Gastrocnemius medialis (tissue), 4 donors: ENCODE results near the gene NPTX1. TPM values are rescaled to one million over a fixed set of nuclear protein-coding genes. Genes with fewer than 3 reads are reported as not detected.
A peak's percentile ranks its signal among the peaks of the same experiment; 100 is the strongest.

Source experiments
- ATAC-seq, 2 donors: fragments of 150-250 bp; one replicate each; pipeline ENCODE4 v1.9.1; 2016
- DNase-seq, 2 donors: peaks; one replicate each; pipeline ENCODE4 v3.0.0-alpha.2; 2019
- H3K27ac ChIP-seq, 4 donors: fragments of 200-600 bp; sonication (generic); 1 replicate in 1 of 4; 2 replicates in 3 of 4; pipeline ENCODE4 v1.5.1; 2016 to 2018; ENCODE audit warnings: mild to moderate bottlenecking in 2 of 4, moderate library complexity in 1 of 4
- H3K27me3 ChIP-seq, 3 donors: fragments of 200-600 bp; sonication (generic) in 2 of 3; 1 replicate in 1 of 3; 2 replicates in 2 of 3; pipeline versions ENCODE4 v1.5.1 to v1.6.0; 2016 to 2019; ENCODE audit warnings: mild to moderate bottlenecking in 1 of 3, moderate library complexity in 1 of 3
- H3K36me3 ChIP-seq, 2 donors: fragments of 200-600 bp; sonication (generic) in 1 of 2; one replicate each; pipeline ENCODE4 v1.5.1; 2017 to 2018
- H3K4me1 ChIP-seq, 2 donors: fragments of 200-600 bp; sonication (generic) in 1 of 2; one replicate each; pipeline ENCODE4 v1.5.1; 2016 to 2017; ENCODE audit warnings: mild to moderate bottlenecking in 2 of 2
- H3K4me3 ChIP-seq, 4 donors: fragments of 200-600 bp; sonication (generic) in 3 of 4; 1 replicate in 1 of 4; 2 replicates in 3 of 4; pipeline ENCODE4 v1.5.1; 2016 to 2019; ENCODE audit warnings: mild to moderate bottlenecking in 2 of 4
- H3K9me3 ChIP-seq, 3 donors: fragments of 200-600 bp; sonication (generic) in 2 of 3; 1 replicate in 1 of 3; 2 replicates in 2 of 3; pipeline ENCODE4 v1.5.1; 2016 to 2019
- CTCF ChIP-seq, 5 experiments: fragments of 450-650 bp in 3 of 5; fragments of 200-600 bp in 2 of 5; sonication (generic) in 2 of 5; IDR thresholded peaks in 4 of 5; conservative IDR thresholded peaks in 1 of 5; 1 replicate in 4 of 5; 2 replicates in 1 of 5; pipeline ENCODE4 v1.5.1; 2016 to 2019; ENCODE audit warnings: antibody characterized with exemption in 5 of 5, mild to moderate bottlenecking in 3 of 5, moderate library complexity in 3 of 5
- POLR2A ChIP-seq, 2 donors: fragments of 450-650 bp; IDR thresholded peaks; one replicate each; pipeline ENCODE4 v1.6.1; 2017; ENCODE audit warnings: antibody characterized with exemption in 2 of 2, mild to moderate bottlenecking in 2 of 2, moderate library complexity in 2 of 2
- in situ Hi-C, 4 donors: fragments of 200-750 bp; cut with MboI; loops; one replicate each; pipeline versions ENCODE4 v1.15.0 to v1.8.0; 2017; ENCODE audit warnings: low sequenced_read_pairs in 4 of 4
- intact Hi-C: fragments of 100-400 bp; cut with DNase I; formaldehyde crosslinking; loops from one replicate; pipeline ENCODE4 v1.15.1; 2023; ENCODE audit warnings: low total_unique reads
- total RNA-seq, 4 donors: library from RNA; depleted of rRNA; stranded (reverse); fragments of >200 nt; gene quantifications; one replicate each; pipeline versions ENCODE4 v1.1.0 to v1.2.3, GENCODE V29; 2016

NPTX1 gene
- total RNA-seq, 4 donors from 2014 or later, result 0.07 to 2.4 (median 0.21) TPM

GRCh38 chr17:80427366-80428282 lies 48.8 kb downstream of the NPTX1 start:
- ATAC-seq, result no peak
- no peaks in the 10 kb centered on the region for H3K27me3 ChIP-seq
- intact Hi-C loops, result loop anchor here (1.0 to 10.0 kb wide), 6 partner anchors 27 to 675 kb away; partner anchors contain the start of gene NPTX1
- H3K36me3 ChIP-seq, result peaks cover 0 to 9% of the 10 kb centered on the region in 2 donors
- peaks cover 0 to 15% of the 10 kb centered on the region in 2 donors for H3K4me1 ChIP-seq
- TF ChIP-seq POLR2A (IDR thresholded peaks at IDR 0.05) (no peak), CTCF (IDR thresholded peaks at IDR 0.05 in 4 of 5, conservative IDR thresholded peaks at IDR 0.05 in 1 of 5) (no peak)
- DNase-seq, result no peak
- H3K4me3 ChIP-seq, result no peak overlapping the region
- H3K27ac ChIP-seq, result no peak overlapping the region
- in situ Hi-C loops, result loop anchor here (5.0 to 10.0 kb wide), 4 partner anchors 147 to 557 kb away; no protein-coding TSS in a partner anchor
- no peaks in the 10 kb centered on the region for H3K9me3 ChIP-seq

GRCh38 chr17:80426671-80427326 lies 49.6 kb downstream of the NPTX1 start:
- intact Hi-C loops (loop anchor here (1.0 to 10.0 kb wide), 6 partner anchors 28 to 676 kb away; partner anchors contain the start of gene NPTX1), in situ Hi-C loops (loop anchor here (5.0 to 10.0 kb wide), 4 partner anchors 148 to 558 kb away; no protein-coding TSS in a partner anchor)
- H3K9me3 ChIP-seq, result no peaks in the 10 kb centered on the region
- ATAC-seq (peak; percentile 45 to 62), DNase-seq (peak; percentile 24 to 62)
- H3K27ac ChIP-seq, result no peak overlapping the region
- peaks cover 0 to 9% of the 10 kb centered on the region in 2 donors for H3K36me3 ChIP-seq
- no peaks in the 10 kb centered on the region for H3K27me3 ChIP-seq
- TF ChIP-seq CTCF (IDR thresholded peaks at IDR 0.05 in 4 of 5, conservative IDR thresholded peaks at IDR 0.05 in 1 of 5) (peak; percentile 96 to 99 (median 98)), POLR2A (IDR thresholded peaks at IDR 0.05) (no peak)
- H3K4me3 ChIP-seq, result no peak overlapping the region
- peaks cover 0 to 15% of the 10 kb centered on the region in 2 donors for H3K4me1 ChIP-seq

- Histone ChIP-seq H3K27ac (no peak overlapping the region), H3K4me1 (peaks cover 0 to 15% of the 10 kb centered on the region in 2 donors), H3K27me3 (no peaks in the 10 kb centered on the region), H3K36me3 (peaks cover 0 to 9% of the 10 kb centered on the region in 2 donors), H3K9me3 (no peaks in the 10 kb centered on the region), H3K4me3 (no peak overlapping the region)
- ATAC-seq, result no peak
- TF ChIP-seq POLR2A (IDR thresholded peaks at IDR 0.05) (no peak), CTCF (IDR thresholded peaks at IDR 0.05 in 4 of 5, conservative IDR thresholded peaks at IDR 0.05 in 1 of 5) (no peak)
- intact Hi-C loops, result loop anchor here (2.0 to 10.0 kb wide), 4 partner anchors 29 to 676 kb away; partner anchors contain the start of gene NPTX1
- in situ Hi-C loops, result loop anchor here (5.0 to 10.0 kb wide), 4 partner anchors 149 to 559 kb away; no protein-coding TSS in a partner anchor
- DNase-seq, result no peak
Measured at GRCh38 chr17:80425835-80426426, 50.5 kb downstream of the NPTX1 start.
